HG03571 (cell line): ENCODE results near the gene IMMP2L.

Experiments
- ATAC-seq: cut with Tn5 transposase; IDR thresholded peaks from one replicate; pipeline ENCODE4 v1.9.1; 2021; ENCODE audit not compliant: unreplicated experiment

The IMMP2L gene

GRCh38 chr7:111405621-111406020 lies 156.7 kb downstream of the IMMP2L start:
- no peak for ATAC-seq

GRCh38 chr7:111401516-111401915 lies 160.8 kb downstream of the IMMP2L start:
- ATAC-seq = no peak

- no peak for ATAC-seq
Measured at GRCh38 chr7:111400088-111400487, 162.2 kb downstream of the IMMP2L start.

GRCh38 chr7:111394891-111395290 lies 167.4 kb downstream of the IMMP2L start:
- no peak for ATAC-seq

- no peak for ATAC-seq
Measured at GRCh38 chr7:111393011-111393754, 169.1 kb downstream of the IMMP2L start.

GRCh38 chr7:111392294-111392693 lies 170.0 kb downstream of the IMMP2L start:
- no peak for ATAC-seq

- ATAC-seq = no peak
Measured at GRCh38 chr7:111390000-111390399, 172.3 kb downstream of the IMMP2L start.

- peak; percentile 68 for ATAC-seq
Measured at GRCh38 chr7:111388912-111389311, 173.4 kb downstream of the IMMP2L start.

- ATAC-seq = no peak
Measured at GRCh38 chr7:111388016-111388415, 174.3 kb downstream of the IMMP2L start.

- no peak for ATAC-seq
Measured at GRCh38 chr7:111384065-111384891, 178.0 kb downstream of the IMMP2L start.

GRCh38 chr7:111383133-111383532 lies 179.2 kb downstream of the IMMP2L start:
- no peak for ATAC-seq

GRCh38 chr7:111381590-111381989 lies 180.7 kb downstream of the IMMP2L start:
- ATAC-seq = no peak

GRCh38 chr7:111380945-111381344 lies 181.3 kb downstream of the IMMP2L start:
- ATAC-seq = no peak

- no peak for ATAC-seq
Measured at GRCh38 chr7:111374027-111374426, 188.3 kb downstream of the IMMP2L start.

- ATAC-seq = no peak
Measured at GRCh38 chr7:111371437-111371836, 190.9 kb downstream of the IMMP2L start.

- no peak for ATAC-seq
Measured at GRCh38 chr7:111370002-111370401, 192.3 kb downstream of the IMMP2L start.

GRCh38 chr7:111368381-111369065 lies 193.8 kb downstream of the IMMP2L start:
- ATAC-seq = no peak

GRCh38 chr7:111364413-111364812 lies 197.9 kb downstream of the IMMP2L start:
- no peak for ATAC-seq

- ATAC-seq = no peak
Measured at GRCh38 chr7:111363099-111363498, 199.2 kb downstream of the IMMP2L start.

- no peak for ATAC-seq
Measured at GRCh38 chr7:111362506-111363054, 199.7 kb downstream of the IMMP2L start.

GRCh38 chr7:111358915-111359314 lies 203.4 kb downstream of the IMMP2L start:
- no peak for ATAC-seq
